ENCODE data around the gene SPRR2F.

The SPRR2F gene

DNA sequence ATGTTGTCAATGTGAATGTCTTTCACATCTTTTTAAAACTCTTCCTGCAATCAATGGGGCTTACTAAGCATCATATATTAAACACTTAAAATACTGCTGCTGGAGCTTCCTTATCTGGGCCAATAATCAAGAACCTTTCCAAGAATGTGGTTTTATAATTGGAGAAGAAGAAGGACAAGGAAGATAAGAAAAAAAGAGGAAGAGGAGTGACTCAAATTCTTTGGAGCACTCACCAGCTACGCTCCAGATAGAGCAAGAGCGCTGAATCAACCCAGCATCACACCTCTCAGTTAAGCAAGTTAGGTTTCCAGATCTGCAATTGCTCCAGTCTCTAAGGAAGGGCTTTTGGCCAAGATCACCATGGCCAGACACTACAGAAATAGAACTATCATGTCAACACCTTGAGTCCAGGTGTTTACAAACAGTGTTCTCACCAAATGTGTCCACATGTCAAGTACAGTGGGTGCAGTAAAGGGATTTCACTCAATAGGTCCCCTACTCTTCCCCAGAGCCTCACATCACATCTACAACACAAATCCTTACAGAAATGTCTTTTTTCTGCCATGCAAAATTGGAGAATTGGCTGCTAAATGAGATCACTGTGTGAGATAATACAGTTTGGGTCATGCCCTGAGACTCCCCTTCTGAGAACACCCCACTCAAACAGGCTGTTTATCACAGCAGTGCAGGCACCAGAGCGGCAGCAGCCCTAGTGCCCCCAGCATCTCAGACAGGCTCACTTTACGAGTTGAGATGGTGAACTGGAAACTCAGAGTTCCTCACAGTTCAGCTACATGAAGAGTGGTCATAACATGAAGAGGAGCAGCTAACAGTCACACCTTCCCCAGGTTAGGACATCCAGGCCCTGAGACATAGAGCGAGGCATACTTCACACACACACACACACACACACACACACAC lies 40.2 kb downstream of the SPRR2F start:
- no peak for DNase-seq (ENCODE audit: low spot score)

- no peak for DNase-seq (ENCODE audit: low spot score)
These were observed 41.8 kb downstream of the SPRR2F start, which contains the start of gene SPRR2B for GRCh38 chr1:153071511-153071910. TSS of gene SPRR2B (minus strand) at chr1:153071611. CDS start at chr1:153070839, 772 bp downstream.

- no peak for DNase-seq (ENCODE audit: low spot score)
These were observed 43.1 kb downstream of the SPRR2F start for GRCh38 chr1:153070243-153070642.

All from hematopoietic multipotent progenitor cell treated with erythropoietin and hydrocortisone succinate and interleukin-3 and kit ligand, for 17 days (in vitro differentiated cells).